HUDEP-2 (cell line): ENCODE results near the gene CAPS2.

Source experiments
- DNase-seq, 76 experiments: peaks; one replicate each; lab custom pipeline; 2025; ENCODE audit not compliant: unreplicated experiment in 76 of 76; lab: John Stamatoyannopoulos, UW

Gene CAPS2

GRCh38 chr12:75305412-75306332 is 24.5 kb downstream of the CAPS2 start:
- no peak for DNase-seq

DNA sequence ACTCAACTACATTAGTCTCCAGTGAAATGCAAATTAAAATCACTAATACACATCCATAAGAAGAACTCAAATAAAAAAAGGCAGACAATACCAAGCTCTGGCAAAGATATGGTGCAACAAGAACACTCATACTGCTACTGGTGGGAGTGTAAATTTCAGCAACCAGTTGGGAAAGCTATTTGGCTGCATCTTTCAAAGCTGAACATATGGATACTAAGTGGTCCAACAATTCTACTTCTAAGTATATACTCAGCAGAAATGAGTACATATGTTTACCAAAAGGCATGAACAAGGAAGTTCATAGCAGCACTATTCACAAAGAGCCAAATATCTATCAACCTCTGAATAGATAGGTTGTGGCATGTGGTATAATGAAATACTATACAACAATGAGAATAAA is 27.3 kb downstream of the CAPS2 start:
- no peak for DNase-seq

GRCh38 chr12:75302225-75302624 is 27.9 kb downstream of the CAPS2 start:
- no peak for DNase-seq

GRCh38 chr12:75294797-75295196 is 35.3 kb downstream of the CAPS2 start:
- no peak for DNase-seq

GRCh38 chr12:75294336-75294735 is 35.8 kb downstream of the CAPS2 start:
- peak in 43 of 76 experiments; percentile 1 to 79 (median 25) for DNase-seq

DNA sequence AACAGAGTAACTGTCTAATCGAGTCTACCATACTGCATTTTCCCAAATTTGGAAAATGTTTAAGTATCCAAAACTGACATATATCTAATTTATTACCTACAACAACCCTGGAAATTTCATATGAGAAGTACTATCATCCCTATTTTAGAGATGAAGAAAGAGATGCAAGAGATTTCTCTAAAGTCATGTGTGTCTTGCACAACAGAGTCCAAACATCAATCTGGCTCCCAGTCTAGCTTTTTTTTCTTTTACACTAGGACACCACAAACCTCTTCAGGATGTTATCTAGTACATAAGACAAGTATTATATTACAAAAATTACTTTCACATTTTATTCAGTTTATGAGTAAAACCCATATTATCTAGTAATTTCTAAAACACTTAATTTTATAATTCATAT is 39.1 kb downstream of the CAPS2 start:
- no peak for DNase-seq

DNA sequence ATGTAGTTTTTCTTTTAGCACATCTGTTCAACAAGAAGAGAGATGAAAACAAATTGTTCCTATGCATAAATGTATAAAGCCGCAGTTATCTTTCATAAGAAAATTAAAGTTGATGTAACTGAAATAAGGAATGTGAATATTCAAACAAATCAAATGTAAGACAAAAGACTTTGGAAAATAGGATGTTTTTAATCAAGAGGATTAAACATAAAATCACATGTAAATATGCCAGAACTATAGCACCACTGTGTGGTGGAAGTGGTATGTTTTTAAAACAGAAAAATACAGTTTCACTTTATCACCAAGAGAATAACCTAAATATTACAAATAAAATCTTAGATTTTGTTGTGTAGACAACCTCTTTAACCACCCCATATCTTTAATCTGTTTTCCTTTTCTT is 40.4 kb downstream of the CAPS2 start:
- DNase-seq = peak in 1 of 76 experiments; percentile 1

DNA sequence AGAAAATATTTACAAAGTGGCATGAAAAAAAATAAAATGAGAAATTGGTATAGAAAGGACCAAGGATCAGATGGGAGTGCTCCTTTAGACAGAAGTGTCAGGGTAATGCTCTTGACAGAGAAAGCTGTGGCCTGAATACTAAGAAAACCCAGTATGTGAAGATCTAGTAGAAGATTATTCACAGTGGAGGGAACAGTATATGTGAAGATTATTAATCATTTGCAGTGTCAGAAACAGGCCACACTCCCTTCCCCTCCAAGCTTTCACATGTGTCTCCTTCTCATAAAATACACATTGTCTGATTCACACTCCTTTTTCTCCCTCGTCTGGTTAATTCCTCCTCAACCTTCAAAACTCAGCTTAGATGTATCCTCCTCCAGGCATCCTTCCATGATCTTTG is 41.3 kb downstream of the CAPS2 start:
- DNase-seq = no peak

- no peak for DNase-seq
Measured at GRCh38 chr12:75275702-75276101, 54.4 kb downstream of the CAPS2 start.

DNA sequence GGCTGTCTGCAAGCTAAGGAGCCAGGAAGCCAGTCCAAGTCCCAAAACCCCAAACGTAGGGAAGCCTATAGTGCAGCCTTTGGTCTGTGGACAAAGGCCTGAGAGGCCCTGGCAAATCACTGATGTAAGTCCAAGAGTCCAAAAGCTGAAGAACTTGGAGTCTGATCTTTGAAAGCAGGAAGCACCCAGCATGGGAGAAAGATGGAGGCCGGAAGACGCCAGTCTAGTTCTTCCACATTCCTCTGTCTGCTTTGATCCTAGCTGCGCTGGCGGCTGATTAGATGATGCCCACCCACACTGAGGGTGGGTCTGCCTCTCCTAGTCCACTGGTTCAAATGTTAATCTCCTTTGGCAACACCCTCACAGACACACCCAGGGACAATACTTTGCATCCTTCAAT is 58.5 kb downstream of the CAPS2 start:
- DNase-seq = no peak

DNA sequence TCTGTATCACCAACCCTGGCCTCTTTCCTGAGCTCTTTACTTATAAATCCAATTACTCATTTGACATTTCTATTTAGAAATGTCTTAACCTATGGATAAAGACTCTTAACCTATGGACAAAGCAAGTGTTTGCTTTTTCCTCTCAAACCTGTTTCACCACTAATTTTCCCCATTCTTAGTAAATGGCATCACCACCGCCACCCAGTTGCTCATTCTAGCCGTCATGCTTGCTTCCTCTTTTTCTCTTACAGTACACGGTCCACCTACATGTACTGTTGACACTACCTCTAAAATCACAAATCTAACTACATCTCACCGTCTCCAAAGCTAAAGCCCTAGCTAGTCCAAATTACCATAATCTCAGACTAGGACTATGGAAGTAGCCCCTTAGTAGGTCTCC is 60.0 kb downstream of the CAPS2 start:
- DNase-seq = no peak

DNA sequence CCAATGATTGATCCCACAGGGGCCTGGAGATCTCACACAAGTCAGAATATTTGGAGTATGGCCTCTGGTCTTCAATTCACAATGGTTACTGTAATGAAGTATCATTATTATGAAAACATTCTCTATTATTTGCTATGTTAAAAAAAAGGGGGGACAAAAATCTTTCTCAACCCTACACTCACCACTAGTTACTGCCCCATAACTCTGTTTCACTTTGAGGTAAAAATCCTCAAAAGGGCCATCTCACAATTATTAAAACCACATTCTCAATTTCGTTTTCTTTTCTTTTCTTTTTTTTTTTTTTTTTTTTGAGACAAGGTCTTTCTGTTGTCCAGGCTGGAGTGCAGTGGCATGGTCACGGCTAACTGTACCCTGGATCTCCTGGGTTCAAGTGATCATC is 60.9 kb downstream of the CAPS2 start:
- no peak for DNase-seq

- no peak for DNase-seq
Measured at GRCh38 chr12:75260316-75260715, 69.8 kb downstream of the CAPS2 start.

- no peak for DNase-seq
Measured at GRCh38 chr12:75259143-75259542, 71.0 kb downstream of the CAPS2 start.

DNA sequence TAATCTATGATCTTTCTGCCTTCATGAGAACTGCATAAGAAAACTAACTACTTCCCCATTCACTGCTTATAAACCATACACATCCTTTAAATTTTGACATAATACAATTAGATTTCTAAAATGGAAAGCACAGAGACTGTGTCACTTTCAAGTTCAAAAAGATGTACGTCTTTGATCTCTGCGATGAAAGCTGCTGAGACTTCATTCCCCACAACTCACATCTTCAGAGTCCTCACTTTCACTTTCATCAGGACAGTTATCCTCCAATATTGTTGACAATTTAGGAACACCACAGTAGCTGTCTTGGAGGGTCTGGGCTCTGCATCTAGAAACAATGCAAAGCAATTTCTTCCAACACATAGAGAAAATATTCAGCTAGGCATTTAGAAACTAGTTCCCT is 72.6 kb downstream of the CAPS2 start:
- no peak for DNase-seq

- DNase-seq = no peak
Measured at GRCh38 chr12:75245108-75245507, 85.0 kb downstream of the CAPS2 start.

GRCh38 chr12:75239987-75240386 is 90.1 kb downstream of the CAPS2 start:
- DNase-seq = no peak

- DNase-seq = no peak
Measured at GRCh38 chr12:75236206-75236605, 93.9 kb downstream of the CAPS2 start.

GRCh38 chr12:75227132-75227531 is 103.0 kb downstream of the CAPS2 start:
- no peak for DNase-seq
